ENCODE results near the gene MCRIP1.

DNA sequence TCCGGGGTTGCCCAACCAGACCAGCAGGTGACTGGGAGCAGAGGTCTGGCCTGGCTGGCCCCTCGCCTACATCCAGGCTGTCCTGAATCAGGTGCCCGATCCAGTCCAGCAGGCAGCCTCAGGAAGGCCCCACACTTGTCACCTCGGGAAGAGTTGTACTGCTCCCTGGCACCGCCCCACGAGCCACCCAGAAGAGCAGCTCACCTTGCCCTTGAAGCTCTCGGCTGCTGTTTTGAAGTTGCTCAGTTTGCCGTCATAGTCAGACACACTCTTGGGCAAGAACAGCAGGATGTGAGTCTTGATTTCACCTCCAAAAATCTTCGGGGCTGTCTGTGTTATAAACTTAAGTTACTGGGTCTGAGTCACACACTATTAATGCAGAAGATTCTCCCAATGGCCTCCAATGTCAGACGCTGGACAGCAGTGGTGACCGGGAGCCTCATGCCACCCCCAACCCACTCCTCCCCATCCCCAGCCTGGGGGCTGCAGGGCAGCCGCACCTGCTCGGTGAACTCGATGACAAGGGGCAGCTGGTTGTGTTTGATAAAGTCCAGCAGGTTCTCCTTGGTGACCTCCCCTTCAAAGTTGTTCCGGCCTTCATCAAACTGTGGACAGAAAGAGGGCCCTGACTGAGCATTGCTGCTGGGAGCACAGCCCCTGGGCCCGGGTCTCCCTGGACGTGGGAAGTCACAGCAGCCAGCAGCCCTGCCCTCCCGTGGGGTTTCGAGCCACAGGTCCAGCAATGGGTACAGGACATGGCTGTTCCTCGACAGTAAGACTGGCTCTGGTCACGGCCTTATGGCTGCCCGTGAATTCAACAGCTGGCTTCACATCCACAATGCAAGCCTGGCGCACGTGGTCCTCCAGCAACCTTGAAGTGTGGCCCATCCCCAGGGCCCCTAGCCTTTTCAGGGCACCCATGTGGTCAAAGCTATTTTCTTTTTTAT is 13.9 kb upstream of the MCRIP1 start:
- TF ChIP-seq, protein P1, sequence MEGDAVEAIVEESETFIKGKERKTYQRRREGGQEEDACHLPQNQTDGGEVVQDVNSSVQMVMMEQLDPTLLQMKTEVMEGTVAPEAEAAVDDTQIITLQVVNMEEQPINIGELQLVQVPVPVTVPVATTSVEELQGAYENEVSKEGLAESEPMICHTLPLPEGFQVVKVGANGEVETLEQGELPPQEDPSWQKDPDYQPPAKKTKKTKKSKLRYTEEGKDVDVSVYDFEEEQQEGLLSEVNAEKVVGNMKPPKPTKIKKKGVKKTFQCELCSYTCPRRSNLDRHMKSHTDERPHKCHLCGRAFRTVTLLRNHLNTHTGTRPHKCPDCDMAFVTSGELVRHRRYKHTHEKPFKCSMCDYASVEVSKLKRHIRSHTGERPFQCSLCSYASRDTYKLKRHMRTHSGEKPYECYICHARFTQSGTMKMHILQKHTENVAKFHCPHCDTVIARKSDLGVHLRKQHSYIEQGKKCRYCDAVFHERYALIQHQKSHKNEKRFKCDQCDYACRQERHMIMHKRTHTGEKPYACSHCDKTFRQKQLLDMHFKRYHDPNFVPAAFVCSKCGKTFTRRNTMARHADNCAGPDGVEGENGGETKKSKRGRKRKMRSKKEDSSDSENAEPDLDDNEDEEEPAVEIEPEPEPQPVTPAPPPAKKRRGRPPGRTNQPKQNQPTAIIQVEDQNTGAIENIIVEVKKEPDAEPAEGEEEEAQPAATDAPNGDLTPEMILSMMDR (IDR thresholded peaks at IDR 0.05; ENCODE audit: poor library complexity) = no peak
- no peak for TF ChIP-seq EZH2phosphoT487 (IDR thresholded peaks at IDR 0.05; ENCODE audit: low read depth, severe bottlenecking, unreplicated experiment)
- TF ChIP-seq EZH2 (IDR thresholded peaks at IDR 0.05; ENCODE audit: borderline replicate concordance) = no peak
